ENCODE results near the gene FBLN5. TPM values are rescaled to one million over a fixed set of nuclear protein-coding genes. Genes with fewer than 3 reads are reported as not detected.

Gene FBLN5
- total RNA-seq, 1 experiment from 2014 or later, result 1.0 TPM

- Histone ChIP-seq H4K8ac (replicated peaks; ENCODE audit: insufficient read length, low read depth, low read length) (no peak overlapping the region), H3K27ac (ENCODE audit: insufficient read length, low read depth, low read length) (no peak overlapping the region), H2BK120ac (ENCODE audit: low read depth, low read length, poor library complexity, severe bottlenecking) (no peak overlapping the region), H3K14ac (ENCODE audit: insufficient read depth, low read length) (no peak overlapping the region), H2BK15ac (ENCODE audit: low read depth, low read length) (no peak overlapping the region), H3K18ac (ENCODE audit: insufficient read length, low read depth, low read length) (no peak overlapping the region), H3K4ac (ENCODE audit: low read depth, low read length) (no peak overlapping the region), H3K9me3 (ENCODE audit: control insufficient read depth, low read depth, low read length) (no peaks in the 10 kb centered on the region), H3K4me2 (ENCODE audit: insufficient read depth, insufficient read length, low read length) (no peak overlapping the region), H3K23me2 (ENCODE audit: insufficient read length, low read depth, low read length, poor library complexity, severe bottlenecking) (no peaks in the 10 kb centered on the region), H2BK20ac (ENCODE audit: low read depth, low read length, poor library complexity, severe bottlenecking) (no peak overlapping the region), H3T11ph (ENCODE audit: low read length) (no peak overlapping the region), H3K56ac (ENCODE audit: insufficient read length, low read depth, low read length) (no peak overlapping the region), H4K20me1 (ENCODE audit: control insufficient read depth, insufficient read depth, insufficient read length) (no peaks in the 10 kb centered on the region), H3K9ac (ENCODE audit: extremely low read depth, insufficient read length, low read length) (no peak overlapping the region), H2AK5ac (ENCODE audit: insufficient read length, low read length) (no peak overlapping the region), H3K4me1 (ENCODE audit: insufficient read depth, low read length) (0 out of 2 replicates have a peak, but pooled peaks cover 3% of the 10 kb centered on the region), H2BK5ac (ENCODE audit: insufficient read length, low read length) (no peak overlapping the region), H4K91ac (ENCODE audit: insufficient read length, low read depth, low read length) (no peak overlapping the region), H2BK12ac (ENCODE audit: insufficient read length, low read depth, low read length) (no peak overlapping the region), H3K23ac (ENCODE audit: insufficient read length, low read depth, low read length) (no peak overlapping the region), H3K79me1 (ENCODE audit: insufficient read depth, low read depth, low read length, poor library complexity, severe bottlenecking) (no peaks in the 10 kb centered on the region), H3K27me3 (ENCODE audit: insufficient read depth, low read length) (no peaks in the 10 kb centered on the region), H4K5ac (ENCODE audit: insufficient read length, low read depth, low read length) (no peak overlapping the region), H3K79me2 (ENCODE audit: insufficient read depth, low read length) (no peaks in the 10 kb centered on the region), H2AFZ (ENCODE audit: low read length) (no peak overlapping the region)
- Mint-ChIP-seq H3K4me1 (peaks cover 5 to 7% of the 10 kb centered on the region in 2 experiments; a peak in 2 of 4 replicates), H3K27me3 (ENCODE audit: low read depth) (no peaks in the 10 kb centered on the region), H3K9me3 (no peaks in the 10 kb centered on the region; a peak in 1 of 5 replicates), H3K4me3 (no peak overlapping the region), H3K27ac (no peak overlapping the region; a peak in 1 of 7 replicates), H3K36me3 (ENCODE audit: insufficient read depth in 1 of 3, low read depth in 3 of 3) (no peaks in the 10 kb centered on the region)
- WGBS (ENCODE audit: extremely low coverage, insufficient read length, low lambda C conversion rate), result no CpG with 5 or more reads among the region's 8 CpGs
- no peak for DNase-seq
- no peak for TF ChIP-seq CTCF (conservative IDR thresholded peaks at IDR 0.05)
Measured at GRCh38 chr14:91934554-91935285, 12.8 kb downstream of the FBLN5 start.

All from H9 (cell line).